Hepatic stellate cell (primary cell): ENCODE measurements around the gene VPS72.

ENCODE experiments used
- DNase-seq: peaks from one replicate; pipeline ENCODE4 v3.0.0; 2011; ENCODE audit warnings: low spot score

The VPS72 gene

DNA sequence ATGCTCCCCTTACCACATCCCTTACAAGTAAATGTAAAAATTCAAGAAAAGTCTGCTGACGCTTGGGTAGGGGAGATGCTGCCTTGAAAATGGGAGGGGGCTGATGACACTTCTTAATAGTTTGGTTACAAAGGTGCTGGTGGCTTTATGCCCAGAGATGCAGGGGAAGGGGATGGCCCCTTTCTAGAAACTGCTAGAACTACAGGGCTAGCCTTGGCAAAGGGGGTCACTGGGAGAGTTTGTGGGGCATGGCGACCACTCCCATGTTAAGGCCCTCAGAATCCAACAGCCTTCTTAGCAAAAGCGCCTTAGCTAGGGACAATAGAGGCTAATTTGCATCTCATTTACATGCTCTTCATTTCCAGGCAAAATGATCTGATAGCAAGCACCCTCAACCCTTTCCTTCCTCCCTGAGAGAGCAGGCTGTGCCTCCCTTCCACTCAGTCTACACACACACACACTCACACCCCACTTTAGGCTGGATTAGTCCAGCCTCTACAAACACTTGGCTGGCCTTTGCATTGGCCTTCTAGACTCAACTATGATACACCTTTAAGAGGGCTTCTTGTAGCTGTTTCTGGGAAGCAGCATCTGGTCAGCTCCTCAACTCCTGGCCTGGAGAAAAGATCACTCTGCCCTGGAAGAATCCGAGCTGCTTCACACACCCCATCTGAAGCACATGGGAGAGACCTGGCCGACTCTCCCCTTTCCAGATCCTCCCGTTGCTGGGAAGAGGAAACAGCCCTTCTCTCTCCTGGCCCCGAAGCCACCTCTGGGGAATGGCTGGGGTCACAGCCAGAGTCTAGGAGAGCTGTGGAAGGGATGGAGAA, 45.3 kb downstream of the VPS72 start:
- no peak for DNase-seq

DNA sequence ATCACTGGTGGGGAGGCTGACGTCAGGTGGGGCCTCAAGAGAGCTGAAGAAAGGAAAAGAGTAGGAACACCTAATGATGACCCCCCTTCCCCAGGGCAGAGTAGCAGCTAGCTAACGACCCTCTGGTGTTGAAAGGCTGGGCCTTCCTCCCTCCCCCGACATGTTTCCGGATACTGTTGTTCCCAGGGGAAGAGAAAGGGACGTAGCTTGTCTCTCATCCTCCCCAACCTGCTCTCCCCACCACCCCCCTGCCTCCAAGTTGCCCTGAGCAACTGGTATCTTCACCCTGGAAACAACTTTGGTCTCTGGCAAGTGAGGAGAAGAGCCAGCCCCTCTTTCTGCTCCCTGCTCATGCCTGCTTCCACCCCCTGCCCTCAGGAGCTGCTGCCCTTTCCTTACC, 46.0 kb downstream of the VPS72 start:
- no peak for DNase-seq

DNA sequence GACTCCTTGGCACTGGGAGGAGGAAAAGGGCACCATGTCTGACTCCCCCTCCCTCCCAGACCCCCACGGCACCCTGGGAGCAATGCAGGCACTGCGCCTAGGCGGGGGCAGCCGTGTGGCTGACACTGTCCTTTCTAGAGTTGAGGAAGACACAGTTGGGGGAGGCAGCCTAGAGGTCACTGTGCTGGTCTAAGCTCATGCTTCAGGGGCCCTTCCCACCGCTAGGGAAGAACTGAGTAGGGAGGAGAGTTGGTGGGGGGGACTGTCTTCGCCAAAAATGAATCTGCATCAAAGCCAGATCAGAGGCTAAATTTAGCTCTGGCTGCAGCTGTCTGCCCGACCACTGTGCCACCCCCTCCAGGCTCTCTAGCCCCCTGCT, 47.0 kb downstream of the VPS72 start:
- DNase-seq, result no peak

DNA sequence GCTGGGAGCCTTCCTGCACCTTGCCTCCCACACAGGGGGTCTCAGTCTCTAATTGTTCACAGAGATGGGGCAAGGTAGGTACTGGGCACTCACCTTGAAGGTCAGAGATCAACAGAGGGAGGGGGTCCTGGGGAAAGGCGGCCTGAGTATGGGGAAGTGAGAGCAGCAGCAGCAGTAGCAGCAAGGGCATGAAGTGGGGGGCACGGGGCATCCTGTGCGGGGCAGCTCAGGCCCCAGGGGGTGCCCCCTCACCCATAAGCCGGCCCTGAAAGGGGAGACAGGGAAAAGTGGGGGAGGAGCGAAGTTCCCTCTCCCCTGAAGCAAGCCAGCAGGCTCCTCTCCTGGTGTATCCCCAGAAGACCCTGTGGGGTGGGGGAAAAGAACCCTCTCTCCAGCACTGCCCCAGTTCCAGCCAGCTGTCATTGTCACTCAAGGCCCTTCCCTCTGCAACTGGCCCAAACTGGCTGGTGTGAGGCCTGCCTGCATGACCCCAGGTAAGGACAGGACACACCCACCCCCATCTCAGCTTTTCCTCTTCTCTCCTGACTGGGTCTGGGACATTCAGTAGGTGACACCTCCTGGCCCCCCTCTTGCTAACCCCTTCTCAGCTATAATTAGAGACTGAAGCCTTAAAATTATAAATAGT, 47.5 kb downstream of the VPS72 start:
- no peak for DNase-seq

DNA sequence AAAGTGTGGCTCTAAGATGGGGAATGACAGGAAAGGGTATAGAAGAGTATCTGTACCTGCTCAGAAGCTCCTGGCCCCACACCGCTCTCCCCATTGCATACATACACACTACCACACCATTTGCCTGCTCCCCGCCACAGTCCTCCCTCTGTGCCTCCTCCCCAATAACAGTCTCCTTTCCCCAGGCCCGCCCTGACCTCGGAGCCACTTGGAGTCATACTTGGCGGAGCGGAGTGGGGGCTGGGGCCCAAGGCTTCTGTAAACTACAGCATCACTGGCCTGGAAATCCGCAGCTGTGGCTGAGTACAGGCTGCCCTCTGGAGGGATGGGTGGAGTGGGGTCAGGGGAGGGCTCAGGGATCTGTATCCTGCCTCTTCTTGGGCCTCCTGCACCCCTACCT, 52.2 kb downstream of the VPS72 start:
- no peak for DNase-seq

DNA sequence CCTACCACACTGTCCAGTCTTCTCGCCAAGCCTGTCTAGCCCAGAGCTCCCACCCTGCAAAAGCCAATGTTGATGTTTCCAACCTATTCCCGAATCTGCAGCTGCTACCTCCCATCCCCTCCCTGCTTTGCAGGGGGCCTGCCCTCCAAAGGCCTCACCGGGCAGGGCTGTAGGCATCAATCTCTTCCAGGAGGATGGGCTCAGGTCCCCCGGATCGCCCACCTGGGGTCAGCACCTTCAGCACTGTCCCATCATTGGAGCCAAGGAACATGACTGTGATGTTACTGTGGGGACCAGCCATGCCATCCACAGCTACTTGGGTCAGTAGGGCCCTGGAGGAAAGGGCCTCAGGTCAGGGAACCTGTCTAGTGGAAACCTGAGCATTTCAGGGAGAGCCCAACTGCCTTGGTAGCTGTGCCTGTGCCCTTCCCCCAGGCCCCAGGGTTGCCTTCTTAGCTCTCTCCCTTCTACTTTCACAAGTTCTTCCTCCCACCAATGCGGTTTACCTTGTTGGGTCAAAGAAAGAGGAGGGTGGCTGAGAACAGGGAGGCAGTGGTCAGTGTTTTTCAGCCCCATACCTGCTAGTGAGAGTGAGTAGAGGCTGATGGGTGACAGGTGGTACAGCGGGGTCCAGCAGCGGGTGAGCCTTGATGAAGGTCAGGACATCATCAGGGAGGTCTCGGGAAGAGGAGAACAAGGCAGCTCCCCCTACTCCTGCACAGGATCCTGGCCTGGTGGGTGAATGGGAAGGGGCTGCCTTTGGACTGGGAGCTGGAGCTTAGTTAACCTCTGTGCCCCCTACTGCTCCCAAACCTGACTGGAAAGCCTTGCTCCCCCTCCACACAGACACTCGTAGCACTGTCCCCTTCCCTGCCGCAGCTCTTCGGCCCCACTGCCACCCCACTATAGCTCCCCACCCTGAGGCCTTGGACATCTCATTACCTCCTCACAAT, 54.3 kb downstream of the VPS72 start:
- no peak for DNase-seq

DNA sequence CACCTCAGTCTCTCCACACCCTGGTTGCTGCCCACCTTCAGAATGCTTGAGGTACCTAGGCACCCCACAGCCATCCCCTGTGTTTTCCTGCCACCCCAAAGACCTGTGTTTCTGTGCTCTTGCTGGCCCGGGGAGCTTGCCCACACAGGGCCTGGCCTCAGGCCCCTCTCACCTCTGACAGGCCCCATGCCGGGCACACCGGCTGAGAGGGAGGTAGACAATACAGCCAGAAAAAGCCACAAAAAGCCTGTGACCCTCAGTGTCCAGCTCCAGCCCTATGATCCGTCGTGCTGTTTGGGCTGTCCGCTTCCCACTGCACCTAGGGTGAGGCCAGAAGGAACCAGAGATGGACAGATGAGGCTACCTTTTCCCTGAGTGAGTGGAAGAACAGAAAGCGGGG, 55.0 kb downstream of the VPS72 start:
- no peak for DNase-seq

DNA sequence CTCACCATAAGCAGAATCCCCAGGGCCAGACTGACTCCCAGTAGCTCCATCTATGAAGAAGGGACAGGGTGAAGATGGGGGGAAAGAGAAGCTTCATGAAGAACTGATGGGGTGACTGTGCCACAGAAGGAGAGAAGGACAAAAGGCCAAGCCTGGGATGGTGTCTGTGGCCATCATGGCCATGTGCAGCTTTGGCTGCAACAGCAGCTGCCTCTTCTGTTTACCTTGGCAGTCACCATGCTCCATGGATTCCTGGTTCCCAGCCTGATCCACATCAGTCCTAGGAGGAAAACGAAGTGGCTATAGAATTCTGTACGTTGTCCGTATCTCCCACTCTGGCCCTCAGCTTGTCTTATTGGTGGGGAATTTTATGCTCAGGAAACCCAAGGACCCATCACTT, 55.6 kb downstream of the VPS72 start:
- no peak for DNase-seq

DNA sequence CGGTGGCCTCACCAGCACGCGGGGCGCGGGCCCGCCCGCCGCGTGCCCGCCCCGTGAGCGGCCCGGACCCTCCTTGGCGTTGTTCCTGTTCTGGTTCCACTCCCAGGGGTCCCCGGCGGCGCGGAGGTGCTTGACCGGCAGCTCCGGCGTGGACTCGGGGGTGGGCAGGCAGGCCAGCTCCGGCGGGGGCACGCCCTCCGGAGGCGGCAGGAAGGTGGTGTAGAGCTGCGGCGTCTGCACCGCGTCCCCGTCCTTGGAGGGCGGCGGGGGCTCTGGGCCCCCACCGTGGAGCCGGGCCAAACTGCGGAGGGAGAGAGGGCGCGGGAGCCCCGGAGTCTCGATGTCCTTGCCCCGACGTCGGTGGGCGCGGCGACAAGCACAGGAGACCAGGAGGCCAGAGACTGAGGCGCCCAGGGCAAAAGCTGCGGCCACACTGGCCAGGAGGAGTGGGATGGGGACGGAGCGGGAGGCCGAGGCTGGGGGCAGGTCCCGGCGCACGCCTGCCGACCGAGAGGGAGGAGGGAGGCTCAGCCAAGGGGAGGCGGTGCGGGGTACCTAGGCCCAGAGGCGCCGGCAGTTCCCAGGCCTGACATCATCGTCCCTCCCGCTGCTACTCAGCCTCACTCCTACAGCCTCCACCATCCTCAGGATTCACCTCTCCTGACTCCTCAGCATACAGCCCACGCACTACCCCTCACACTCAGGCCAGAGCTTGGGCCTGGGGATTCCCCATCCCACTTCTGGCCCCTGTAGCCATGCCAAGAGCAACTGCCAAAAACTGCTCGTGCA, 56.8 kb downstream of the VPS72 start:
- DNase-seq, result no peak

DNA sequence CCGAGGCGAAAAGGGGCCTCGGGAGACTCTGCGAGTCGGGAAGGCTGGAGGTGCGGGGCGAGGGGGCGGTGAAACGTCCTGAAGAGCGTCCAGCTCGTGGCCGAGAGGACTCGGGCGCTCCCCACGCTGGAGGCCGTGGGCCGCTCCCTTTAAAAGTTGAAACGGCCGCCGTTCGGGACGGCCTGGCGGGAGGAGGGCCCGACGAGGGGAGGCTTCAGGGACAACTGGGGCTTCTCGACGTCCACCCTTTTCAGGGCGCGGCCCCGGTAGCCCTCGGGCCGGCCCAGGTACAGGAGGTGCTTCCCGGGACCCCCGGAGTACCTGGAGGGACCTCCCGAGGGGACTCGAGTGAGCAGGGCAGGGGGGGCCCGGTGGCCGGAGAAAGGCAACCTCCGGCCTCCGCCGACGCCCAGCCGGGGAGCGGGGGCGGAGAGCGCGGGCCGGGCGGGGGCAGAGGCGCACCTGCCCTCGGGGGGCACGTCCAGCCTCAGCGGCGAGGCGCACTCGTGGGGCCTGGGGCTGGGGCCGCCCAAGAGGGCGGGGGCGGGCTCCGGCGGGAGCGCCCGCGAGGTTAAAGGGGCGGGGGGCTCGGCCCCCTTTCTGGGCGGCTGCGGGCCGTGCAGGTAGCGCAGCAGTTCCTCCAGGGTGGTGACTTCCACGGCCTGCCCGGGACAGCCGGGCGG, 57.5 kb downstream of the VPS72 start:
- no peak for DNase-seq

DNA sequence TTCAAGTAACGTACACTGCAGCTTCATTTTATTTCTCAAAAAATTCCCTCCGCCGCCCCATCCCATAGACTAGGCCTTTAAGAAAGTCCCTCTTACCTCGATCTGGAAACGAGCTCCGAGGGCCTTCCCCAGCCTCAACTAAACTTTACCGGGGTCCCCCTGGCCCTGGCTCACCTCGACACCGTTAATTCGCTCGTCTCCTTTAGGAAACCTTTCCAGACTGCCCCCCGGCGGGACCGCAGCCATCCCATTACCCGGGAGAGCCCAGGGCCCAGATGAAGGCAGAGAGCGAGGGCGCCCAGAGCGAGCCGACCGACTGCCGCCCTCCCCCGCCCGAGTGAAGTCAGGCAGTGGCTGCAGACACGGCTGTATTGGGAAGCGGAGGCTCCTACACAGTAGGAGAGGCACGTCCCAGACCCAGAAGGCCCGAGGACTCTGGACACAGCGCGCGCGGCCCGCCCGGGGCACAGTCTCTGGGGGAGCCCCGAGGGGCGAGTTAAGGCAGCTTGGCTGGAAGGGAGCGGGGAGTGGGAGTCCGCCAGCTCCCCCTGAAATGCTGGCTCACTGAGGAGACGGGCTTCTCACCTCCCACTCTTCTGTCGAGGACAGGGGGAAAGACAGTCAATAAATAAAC, 58.2 kb downstream of the VPS72 start:
- peak; percentile 51 for DNase-seq

DNA sequence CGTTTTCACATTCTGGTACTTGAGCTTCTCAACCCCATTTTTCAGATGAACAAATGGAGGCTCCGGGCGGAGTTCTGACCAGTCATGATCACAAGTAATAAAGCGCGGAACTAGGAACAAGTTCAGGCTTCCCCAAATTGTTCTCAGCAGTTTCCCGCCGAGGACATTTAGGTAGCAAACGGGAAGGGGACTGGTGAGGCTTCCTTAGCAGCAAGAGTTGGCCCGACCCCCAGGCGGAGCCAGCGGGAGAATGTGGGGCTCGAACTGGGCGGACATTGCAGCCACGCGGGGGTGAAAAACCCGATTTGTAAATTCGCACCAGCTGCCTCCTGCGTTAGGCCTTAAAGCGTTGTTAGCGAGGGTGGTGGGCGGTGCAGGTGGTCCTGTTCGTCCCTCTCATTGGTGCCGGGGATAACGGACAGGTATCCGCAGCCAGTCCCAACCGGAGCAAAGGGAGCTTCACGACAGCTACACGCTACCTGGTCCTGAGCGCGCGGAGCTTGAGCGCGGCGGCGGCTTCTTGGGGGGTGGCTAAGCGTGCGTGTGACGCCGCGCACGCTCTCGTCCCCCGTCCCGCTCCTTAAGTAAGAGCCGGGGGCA, 58.9 kb downstream of the VPS72 start:
- DNase-seq, result peak; percentile 87

DNA sequence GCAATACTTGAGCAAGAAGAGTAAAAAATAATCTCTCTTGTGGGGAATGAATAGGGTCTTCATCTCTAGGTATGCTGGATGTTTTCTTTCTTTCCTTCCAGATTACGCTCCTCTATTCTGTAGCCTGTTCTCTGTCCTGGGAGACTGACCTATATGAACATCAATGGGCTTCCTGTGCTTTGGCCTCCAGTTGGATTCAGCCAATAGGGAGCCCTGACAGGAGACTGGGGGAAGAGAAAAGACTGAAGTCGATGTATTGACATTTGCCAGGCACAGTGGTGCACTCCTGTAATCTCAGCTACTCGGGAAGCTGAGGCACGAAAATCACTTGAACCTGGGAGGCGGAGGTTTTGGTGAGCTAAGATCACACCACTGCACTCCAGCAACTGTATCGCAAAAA, 61.2 kb downstream of the VPS72 start:
- DNase-seq, result no peak
